AG04450 (cell line): ENCODE data around the gene PRXL2A. TPM values are rescaled to one million over a fixed set of nuclear protein-coding genes. Genes with fewer than 3 reads are reported as not detected.
"Not testable (repeated sequence)": the region's sequence is repeated elsewhere in the genome, so short reads cannot be mapped to it uniquely, and the experiment has no call there.

ENCODE experiments used
- CTCF ChIA-PET: fragments of 300-600, 350-600 bp; formaldehyde crosslinking; extraction: SDS; loops from one replicate; lab custom pipeline; 2022; ENCODE audit warnings: antibody characterized with exemption, inconsistent platforms; lab: Charles Lee
- POLR2A ChIA-PET: fragments of 350-600 bp; formaldehyde crosslinking; extraction: SDS; loops from one replicate; lab custom pipeline; 2021; ENCODE audit warnings: antibody characterized with exemption, inconsistent platforms; lab: Yijun Ruan, JAX
- DNase-seq: peaks from one replicate; pipeline ENCODE4 v3.0.0-alpha.2; 2011; ENCODE audit warnings: low read depth, low spot score
- H3K27ac ChIP-seq: one replicate; pipeline ENCODE4 v1.5.1; 2012; ENCODE audit warnings: low read depth, low read length, control low read depth
- H3K27me3 ChIP-seq: one replicate; pipeline ENCODE4 v1.6.0; 2012; ENCODE audit warnings: low read length; ENCODE audit not compliant: control insufficient read depth, insufficient read depth
- H3K4me3 ChIP-seq: 2 replicates; pipeline ENCODE4 v1.5.1; 2011; ENCODE audit warnings: mild to moderate bottlenecking, low read depth, low read length, control low read depth
- H3K9me3 ChIP-seq: 2 replicates; pipeline ENCODE4 v1.5.1; 2012; ENCODE audit warnings: low read length; ENCODE audit not compliant: control insufficient read depth, insufficient read depth
- polyA plus RNA-seq: library from polyadenylated mRNA; depleted of rRNA; stranded (reverse); fragments of >200 nt; gene quantifications from 2 replicates; pipeline ENCODE4 v1.2.3, GENCODE V29; 2011
- TF ChIP-seq, protein P1 (sequence below): IDR thresholded peaks from 2 replicates; pipeline ENCODE4 v1.5.1; 2011; ENCODE audit warnings: low read depth, low read length, control low read depth, inconsistent platforms

The PRXL2A gene
- polyA plus RNA-seq, 1 experiment: 5.2 TPM

DNA sequence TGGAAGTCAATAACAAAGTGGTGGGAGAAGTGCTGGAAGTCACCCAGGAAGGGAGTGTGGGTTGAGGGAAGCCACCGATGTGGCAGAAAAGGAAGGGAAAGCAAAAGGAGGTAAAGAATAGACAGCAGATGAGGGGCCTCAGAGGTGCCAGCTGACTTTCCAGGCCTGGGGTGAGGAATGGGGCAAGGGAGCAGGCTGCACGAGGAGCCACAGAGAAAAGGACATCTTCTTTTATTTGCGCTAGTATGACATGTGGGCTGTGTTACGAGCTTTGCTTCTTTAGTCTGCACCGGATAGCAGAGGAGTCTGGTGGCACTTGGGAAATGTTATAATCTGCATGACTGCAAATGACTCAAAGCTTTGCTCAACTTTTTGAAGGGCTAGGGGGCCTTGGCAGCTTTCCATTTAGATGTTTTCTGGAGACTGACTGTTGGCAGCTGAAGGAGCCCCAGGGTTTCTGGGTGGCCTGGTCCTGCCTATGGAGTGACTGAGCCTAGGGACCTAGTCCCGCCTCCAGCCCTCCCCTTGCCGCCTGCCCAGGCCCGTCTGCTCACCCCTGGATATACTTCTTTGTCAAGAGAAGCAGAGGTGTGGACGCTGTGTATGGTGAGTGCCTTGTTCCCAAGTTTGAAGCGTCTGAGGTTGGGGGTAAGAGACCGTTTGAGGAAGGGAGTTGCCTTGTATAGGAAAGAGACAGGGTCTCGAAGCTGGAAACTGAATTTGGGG lies 5.1 kb downstream of the PRXL2A start:
- no peak for DNase-seq
- TF ChIP-seq, protein P1, sequence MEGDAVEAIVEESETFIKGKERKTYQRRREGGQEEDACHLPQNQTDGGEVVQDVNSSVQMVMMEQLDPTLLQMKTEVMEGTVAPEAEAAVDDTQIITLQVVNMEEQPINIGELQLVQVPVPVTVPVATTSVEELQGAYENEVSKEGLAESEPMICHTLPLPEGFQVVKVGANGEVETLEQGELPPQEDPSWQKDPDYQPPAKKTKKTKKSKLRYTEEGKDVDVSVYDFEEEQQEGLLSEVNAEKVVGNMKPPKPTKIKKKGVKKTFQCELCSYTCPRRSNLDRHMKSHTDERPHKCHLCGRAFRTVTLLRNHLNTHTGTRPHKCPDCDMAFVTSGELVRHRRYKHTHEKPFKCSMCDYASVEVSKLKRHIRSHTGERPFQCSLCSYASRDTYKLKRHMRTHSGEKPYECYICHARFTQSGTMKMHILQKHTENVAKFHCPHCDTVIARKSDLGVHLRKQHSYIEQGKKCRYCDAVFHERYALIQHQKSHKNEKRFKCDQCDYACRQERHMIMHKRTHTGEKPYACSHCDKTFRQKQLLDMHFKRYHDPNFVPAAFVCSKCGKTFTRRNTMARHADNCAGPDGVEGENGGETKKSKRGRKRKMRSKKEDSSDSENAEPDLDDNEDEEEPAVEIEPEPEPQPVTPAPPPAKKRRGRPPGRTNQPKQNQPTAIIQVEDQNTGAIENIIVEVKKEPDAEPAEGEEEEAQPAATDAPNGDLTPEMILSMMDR: no peak
- ChIA-PET POLR2A (no interaction called here), CTCF (interaction anchor here (1.3 to 1.8 kb wide), 2 partner anchors 36 to 93 kb away, joined by 3 to 7 read pairs; no protein-coding TSS in a partner anchor)
- peaks cover 22% of the 10 kb centered on the region for H3K27me3 ChIP-seq
- H3K27ac ChIP-seq: peak overlapping the region; percentile 39
- H3K4me3 ChIP-seq: no peak overlapping the region
- H3K9me3 ChIP-seq: no peaks in the 10 kb centered on the region; the same call in 1 of the 2 replicates

DNA sequence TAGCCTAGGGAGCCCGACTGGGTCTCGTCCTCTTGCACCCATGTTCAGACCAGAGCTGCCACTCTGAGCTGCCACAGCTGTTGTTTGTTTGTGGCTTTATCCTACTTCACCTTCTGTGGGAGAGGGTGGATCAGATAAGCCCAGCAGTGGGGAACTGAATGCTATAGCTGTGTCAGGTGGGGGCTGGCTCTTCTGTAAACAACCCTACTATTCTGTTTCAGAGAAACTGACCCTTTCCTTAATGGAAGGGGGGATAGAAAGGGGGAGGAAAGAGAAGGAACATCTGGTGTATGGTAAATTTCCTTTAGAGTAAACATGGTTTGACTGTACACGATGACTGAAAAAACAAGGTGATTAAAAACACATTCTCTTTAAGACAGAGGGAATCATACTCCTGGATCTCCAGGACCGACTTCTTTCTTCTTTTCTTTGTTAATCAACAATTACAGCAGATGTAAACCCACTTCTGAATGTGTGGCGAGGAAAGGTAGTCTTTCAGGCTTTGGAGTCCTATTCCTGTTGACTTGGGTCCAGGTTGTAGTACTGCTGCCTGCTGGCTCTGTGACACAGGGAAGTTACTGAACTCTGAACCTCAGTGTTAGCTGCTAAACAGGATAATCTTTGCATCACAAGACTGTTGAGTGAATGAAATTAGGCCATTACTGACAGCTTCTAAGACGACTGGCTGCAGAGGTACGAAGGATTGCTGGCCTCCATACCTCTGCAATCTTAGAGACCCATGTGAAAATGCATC lies 6.0 kb downstream of the PRXL2A start:
- ChIA-PET POLR2A (no interaction called here), CTCF (interaction anchor here (1.3 to 1.8 kb wide), 2 partner anchors 36 to 92 kb away, joined by 3 to 7 read pairs; no protein-coding TSS in a partner anchor)
- TF ChIP-seq, protein P1: no peak
- no peak overlapping the region for H3K4me3 ChIP-seq
- peak; percentile 6 for DNase-seq
- H3K9me3 ChIP-seq: no peaks in the 10 kb centered on the region
- peaks cover 17% of the 10 kb centered on the region for H3K27me3 ChIP-seq
- no peak overlapping the region for H3K27ac ChIP-seq

DNA sequence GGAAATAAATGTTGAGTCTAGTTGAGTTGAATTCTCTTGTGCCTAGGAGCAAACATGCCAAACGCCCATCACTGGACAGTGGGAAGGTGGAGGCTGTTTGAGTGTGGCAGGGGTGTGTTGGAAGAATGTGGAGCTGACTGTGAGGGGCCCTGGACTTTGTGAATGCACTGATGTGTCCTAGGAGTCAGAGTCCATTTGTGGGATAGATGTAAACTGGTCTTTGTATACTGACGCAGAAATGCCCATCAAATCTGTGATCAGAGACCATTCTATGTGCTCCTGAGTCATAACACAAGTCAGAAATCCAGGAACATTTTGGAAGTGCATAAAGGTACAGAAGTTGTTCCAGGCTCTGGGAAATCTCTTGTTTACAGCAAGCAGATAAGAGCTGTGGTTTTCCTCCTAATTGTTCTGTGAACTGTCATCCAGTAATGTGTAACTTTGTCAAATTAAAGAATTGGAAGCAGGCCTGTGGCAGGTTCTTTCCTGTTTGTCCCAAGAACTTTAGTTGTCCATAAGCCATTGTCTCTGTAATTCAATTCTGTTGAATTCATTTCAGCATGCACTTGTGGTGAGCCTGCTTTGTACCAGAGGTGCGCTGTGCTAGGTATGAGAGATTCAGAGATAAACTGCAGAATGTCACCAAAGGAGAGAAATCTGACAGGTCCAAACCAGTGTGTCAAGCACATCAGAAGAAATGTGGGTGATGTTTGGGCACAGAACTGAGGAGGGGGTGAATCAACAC lies 7.6 kb downstream of the PRXL2A start:
- no peak overlapping the region for H3K27ac ChIP-seq
- CTCF ChIA-PET: no interaction called here
- POLR2A ChIA-PET: no interaction called here
- H3K4me3 ChIP-seq: no peak overlapping the region
- no peak for DNase-seq
- TF ChIP-seq, protein P1: no peak
- H3K27me3 ChIP-seq: peaks cover 15% of the 10 kb centered on the region
- no peaks in the 10 kb centered on the region for H3K9me3 ChIP-seq

GRCh38 chr10:80416479-80417098 lies 8.2 kb downstream of the PRXL2A start:
- Histone ChIP-seq H3K4me3 (no peak overlapping the region), H3K9me3 (no peaks in the 10 kb centered on the region), H3K27ac (no peak overlapping the region), H3K27me3 (peaks cover 17% of the 10 kb centered on the region)
- ChIA-PET CTCF (no interaction called here), POLR2A (no interaction called here)
- TF ChIP-seq, protein P1: no peak
- no peak for DNase-seq

GRCh38 chr10:80417256-80417655 lies 8.9 kb downstream of the PRXL2A start:
- CTCF ChIA-PET, H3K27ac ChIP-seq, H3K9me3 ChIP-seq, DNase-seq, POLR2A ChIA-PET, H3K4me3 ChIP-seq: not testable (repeated sequence)
- peaks cover 17% of the 10 kb centered on the region for H3K27me3 ChIP-seq
